Pons (tissue), 1 donor: Measurements from ENCODE around the gene KCNMB2.
"Not testable (repeated sequence)": the region's sequence is repeated elsewhere in the genome, so short reads cannot be mapped to it uniquely, and the experiment has no call there.

Source experiments
- DNase-seq: peaks from one replicate; pipeline ENCODE4 v3.0.0-alpha.2; 2016; ENCODE audit warnings: low spot score

The KCNMB2 gene

GRCh38 chr3:178519701-178520100 is 16.5 kb upstream of the KCNMB2 start:
- no peak for DNase-seq

DNA sequence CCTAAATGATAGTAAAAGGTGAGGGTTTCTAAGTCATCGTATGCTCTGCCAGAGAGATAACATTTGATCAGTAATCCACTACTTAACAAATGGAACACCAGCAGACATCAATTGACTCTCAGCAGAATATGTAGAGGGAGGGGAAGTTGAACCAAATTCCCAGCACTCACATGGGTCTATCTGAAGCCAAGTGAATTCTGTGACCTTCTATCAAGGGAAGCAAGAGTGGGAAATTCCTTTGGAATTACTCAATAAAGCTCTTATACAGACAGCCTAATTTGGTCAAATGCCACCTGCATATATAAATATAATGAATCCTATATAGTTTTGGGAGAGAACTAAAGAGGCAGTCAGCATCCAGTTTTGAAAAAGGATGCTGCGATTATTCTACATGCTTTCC is 15.8 kb upstream of the KCNMB2 start:
- no peak for DNase-seq

DNA sequence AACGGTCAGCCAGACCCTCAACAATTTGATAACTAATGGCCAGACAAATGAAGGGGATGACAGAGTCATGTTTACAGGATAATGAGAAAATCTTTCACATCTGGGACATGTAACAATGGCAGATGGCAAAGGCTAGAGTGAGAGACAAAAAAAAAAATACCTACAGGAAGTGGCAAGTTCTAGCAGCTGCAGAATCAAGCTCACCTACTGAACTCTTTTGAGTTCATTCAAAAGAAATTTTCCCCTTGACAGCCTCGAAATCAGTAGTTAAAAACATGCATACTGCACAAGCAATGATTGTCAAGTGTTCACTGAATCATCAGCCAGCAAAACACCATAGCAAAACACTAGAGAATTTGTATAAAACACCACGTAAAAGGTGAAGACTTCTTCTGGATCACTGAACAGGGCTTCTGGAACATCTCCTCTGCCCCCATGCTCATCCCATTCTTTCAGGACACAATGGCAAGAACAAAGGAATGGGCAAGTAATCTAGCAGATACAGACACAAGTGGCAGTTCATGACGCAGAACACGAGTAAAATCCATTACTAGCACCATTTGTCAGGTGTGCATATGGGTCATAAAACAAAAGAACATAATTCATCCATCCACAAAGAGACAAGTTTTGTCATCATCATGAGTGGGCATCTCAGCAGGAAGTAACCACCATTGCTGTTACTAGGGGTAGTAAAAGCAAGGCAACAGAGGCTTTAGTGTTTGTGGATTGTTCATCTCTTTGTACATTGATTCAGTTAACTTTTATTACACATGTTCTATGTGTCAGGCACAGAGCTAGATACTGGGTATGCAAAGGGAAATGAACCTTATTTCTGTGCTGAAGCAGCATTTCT is 13.8 kb upstream of the KCNMB2 start:
- no peak for DNase-seq

DNA sequence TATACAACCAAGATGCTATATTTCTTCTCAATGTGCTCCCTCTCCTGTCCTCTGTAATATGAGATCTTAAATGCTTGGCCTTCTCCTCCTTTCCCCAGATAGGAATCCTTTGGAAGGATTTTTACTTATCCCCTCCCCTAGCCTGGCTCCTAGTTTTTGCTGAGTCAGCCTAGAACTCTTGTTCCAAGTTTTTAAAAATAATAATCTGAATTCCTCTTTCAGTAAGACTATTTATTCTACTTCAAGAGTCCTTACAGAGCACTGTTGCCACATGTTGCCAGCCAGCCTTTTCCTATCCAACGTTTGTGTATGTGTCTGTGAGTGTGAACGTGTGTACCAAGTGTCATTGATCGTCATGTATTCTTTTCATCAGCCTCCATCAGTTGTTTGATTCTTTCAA is 11.0 kb upstream of the KCNMB2 start:
- no peak for DNase-seq

DNA sequence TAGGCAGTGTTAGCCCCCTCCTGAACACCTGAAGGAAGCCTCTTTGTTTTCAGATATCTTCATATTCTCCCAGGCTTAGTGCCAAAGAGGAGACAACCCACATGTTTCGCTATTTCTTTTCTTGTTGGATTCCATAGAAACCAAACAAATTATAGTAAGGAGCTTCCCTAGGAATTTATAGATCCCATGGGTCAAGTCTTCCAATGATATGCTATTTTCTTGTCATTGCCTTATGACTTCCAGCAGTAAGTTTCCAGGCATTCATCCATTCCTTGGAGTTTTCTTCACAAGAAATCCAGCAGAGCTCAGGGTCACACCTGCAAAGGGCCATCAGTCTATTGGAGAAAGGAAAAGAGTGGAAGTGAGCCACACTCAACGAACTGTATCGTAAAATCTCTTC is 9.9 kb upstream of the KCNMB2 start:
- DNase-seq = no peak

- DNase-seq = no peak
These were observed 8.3 kb upstream of the KCNMB2 start for GRCh38 chr3:178527981-178528380.

DNA sequence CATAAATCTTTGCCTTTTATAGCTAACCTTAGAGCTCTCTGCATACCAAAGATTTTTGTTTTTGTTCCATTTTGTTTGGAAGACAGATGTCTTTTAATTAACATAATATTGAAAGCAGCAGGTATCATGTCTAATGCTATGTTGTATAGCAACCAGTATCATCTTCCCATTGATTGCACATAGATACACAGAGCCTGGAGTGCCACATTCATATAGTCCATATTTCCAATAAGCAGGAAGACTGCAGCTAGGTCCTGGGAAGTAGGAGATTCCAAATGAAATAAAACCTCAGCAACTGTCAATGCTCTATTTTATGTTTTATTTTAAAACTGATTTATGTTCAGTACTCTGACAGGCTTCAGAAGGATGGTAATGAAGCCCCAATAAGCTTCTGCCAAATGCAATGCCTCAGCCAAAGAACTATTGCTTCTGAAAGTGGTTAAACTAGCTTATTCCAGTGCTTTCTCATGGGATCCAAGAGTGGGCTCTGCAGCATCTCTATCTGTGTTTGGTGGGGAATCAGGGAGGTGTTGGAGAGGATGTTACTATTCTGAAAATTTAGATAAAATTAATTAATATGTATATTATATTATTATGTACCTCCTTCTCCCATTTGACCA is 6.5 kb upstream of the KCNMB2 start:
- DNase-seq = no peak

DNA sequence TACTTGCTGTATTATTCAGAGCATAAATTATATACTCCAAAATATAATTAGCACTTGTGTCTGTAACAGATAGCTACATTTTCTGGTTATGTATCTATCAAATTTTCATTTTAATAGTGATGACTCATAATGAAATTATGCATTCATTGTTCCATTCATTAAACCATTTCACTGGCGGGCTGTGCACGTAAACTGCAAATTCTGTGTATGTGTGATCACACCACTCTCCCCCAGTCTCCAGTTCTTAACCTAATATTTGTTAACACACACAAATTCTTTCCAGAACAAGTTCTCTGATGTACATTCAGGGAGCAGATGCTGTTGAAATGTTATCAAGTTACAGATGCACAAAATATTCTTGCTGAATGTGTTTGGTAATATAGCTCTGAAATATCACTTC is 3.8 kb upstream of the KCNMB2 start:
- DNase-seq = no peak

DNA sequence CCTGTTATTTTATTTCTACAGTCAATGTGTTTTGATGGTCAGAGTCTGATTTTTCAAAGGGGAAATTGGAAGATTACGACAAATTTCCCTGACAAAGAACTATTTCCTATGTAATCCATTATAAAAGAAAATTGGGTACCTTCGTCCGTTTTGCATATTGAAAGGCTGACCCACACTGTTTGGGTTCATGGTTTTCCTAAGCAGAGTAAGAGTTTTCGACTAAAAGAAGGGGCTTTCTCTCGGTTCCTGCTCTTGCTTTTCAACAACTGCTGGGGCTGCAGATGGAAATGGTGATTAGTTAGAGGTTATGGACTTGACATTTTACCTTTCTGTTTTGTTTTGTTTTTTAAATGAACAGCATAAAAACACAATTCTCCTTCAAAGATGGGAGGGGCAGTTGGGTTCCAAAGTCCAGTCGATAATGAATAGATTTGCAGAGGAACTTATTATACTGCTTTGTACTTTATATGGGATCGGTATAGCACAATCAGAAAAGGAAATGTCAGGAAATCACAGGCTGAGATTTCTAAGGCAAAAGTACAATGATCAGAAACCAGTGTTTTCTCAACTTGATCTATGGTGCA is 978 bp downstream of the KCNMB2 start:
- DNase-seq = peak; percentile 9

GRCh38 chr3:178538056-178538455 is 1.8 kb downstream of the KCNMB2 start:
- DNase-seq = peak; percentile 18

- no peak for DNase-seq
These were observed 3.9 kb downstream of the KCNMB2 start for GRCh38 chr3:178540184-178540583.

- DNase-seq = no peak
These were observed 9.1 kb downstream of the KCNMB2 start for GRCh38 chr3:178545337-178545736.

- DNase-seq = no peak
These were observed 9.8 kb downstream of the KCNMB2 start for GRCh38 chr3:178546079-178546478.

GRCh38 chr3:178549426-178549825 is 13.2 kb downstream of the KCNMB2 start:
- not testable (repeated sequence) for DNase-seq

DNA sequence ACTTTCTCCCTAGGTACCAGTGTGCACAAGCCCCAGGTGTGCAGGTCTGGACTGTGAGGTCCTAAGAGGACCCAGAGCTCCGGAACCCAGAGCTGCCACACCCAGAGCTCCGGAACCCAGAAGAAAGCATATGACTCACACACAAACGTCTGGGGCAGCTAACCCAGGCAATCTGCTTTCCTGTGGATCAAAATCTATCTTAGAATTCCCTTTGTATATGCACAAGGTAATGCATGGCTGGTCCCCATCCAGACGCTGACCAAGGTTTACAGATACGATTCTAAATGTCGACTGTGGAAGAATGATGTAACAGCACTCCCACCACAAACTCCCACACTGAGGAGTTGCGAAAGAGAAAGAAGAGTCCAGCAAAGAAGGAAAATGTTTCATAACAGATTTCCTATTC is 15.7 kb downstream of the KCNMB2 start:
- no peak for DNase-seq

DNA sequence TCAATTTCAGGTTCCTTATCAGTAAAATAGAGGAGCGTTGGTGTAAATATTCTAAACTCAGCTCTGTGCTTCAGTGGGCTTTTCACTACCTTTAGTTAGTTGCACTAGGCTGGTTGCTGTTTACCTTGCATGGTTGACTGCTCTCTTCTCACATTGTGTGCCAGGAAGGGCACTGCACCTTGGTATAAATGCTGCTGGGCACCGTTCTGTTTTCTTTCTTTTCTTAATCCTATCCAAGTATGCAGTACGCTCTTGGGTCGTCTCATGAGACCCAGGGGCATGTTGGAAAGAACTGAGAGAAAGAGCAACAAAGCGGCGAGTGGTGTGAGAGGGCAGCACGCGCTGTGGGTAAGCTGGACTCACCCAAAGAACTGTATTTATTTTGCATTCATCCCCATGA is 22.4 kb downstream of the KCNMB2 start:
- DNase-seq = no peak

DNA sequence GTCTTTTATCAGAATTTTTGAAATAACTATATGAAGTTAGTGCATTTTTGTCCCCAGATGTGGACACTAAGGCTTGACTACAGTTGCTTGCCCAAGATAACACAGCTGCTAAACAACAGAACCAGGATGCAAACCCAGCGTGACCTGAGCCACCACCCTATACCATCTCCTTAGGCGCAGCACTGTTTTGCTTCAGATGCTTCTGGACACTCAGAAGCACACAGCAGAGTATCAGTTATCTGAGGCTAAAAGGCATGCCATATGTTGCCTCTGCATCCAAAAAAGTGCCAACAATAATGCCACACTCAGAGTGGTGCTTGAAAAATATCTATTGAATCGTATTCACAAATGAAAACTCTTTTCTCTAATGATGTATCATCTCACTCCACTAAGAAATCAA is 24.5 kb downstream of the KCNMB2 start:
- no peak for DNase-seq

- no peak for DNase-seq
These were observed 25.0 kb downstream of the KCNMB2 start for GRCh38 chr3:178561239-178561638.

DNA sequence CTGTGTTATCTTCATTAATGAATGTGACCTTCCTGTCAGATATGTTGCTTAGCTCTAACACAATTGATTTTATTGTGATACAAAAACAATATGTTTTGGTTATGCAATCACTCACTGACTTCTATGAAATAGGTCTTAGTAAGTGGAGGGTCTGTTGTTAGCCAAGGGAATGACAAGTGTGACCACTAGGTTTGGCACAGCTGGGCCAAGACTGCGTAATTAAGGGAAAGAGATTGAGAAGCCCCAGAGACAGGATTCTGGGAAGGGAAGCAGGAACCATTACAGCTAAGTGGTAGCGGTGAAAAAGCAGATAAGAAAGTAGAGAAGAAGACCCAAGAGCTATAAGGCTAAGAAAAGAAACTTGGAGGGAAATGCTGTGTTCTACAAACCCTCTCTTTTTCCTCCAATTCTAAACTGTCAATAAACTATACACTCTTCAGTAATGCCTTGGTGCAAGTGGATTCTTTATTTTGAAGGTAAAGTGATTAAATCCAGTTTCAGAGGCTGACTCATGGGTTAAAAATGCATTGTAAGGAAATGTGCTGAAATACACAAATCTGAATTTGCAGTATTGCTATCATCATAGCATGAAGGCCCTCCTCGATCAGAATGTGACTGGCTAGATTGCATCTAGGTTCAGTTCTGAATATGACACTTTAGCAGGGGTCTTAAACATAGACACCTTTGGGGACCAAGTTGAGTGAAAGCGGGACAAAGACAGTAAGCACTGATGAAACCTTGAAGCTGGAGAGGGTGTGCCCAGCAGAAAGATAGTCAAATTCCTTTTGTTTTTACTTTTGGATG is 26.1 kb downstream of the KCNMB2 start:
- DNase-seq = no peak

DNA sequence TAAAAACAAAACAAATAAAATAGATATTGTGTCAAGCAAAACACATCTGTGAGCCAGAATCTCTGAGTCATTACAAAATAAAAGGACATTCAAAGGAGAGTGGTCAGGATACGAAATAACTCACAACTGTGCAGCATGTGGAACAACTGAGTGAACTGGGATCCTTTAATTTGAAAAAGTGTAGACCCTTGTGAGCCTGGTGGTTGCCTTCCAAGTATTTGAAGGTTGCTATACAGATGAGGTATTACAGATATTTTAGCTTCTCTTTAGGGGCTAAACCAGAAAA is 26.7 kb downstream of the KCNMB2 start:
- DNase-seq = no peak

DNA sequence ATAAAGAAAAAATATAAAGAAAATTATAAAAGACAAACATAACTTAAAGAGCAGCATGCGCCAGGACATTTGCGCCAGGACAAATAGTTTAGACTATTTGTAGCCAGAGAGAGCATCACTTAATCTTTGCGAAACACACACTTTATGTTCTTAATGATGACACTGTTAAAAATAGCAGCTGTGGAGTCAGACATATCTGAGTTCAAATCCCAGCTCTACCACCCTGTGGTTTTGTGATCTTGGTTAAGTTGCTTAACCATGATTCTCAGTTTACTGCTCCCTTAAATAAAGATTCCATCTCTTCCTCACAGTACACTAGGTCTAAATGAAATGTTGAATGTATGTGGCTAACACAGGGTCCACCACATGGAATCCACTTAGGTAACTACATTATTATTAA is 31.4 kb downstream of the KCNMB2 start:
- no peak for DNase-seq

DNA sequence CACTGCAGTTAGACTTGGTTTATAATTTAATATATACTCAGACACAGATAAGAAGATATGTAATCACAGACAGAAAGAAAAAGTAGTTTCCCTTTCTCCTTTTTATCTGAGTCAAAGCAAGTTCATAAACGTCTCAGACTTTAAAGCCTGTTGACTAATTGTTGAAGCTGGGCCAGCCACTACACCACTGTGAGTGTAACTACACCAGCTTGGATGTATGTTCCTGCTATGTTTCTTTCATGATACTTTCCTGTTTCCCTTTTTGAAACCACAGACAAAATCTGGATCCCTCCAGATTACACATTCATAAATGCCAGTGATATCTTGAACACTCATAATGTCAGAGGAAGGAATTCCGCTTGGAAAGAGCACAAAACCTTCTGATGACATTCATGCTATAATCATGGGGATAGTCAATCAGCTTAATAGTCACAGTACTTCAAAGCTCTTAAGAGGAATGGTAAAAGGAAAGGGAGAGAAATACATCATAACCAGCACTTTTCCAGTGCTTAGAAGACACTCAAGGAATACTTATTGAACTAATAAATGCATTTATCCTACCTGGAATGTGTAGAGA is 32.0 kb downstream of the KCNMB2 start:
- DNase-seq = no peak
